ENCODE results near the gene USE1.

DNA sequence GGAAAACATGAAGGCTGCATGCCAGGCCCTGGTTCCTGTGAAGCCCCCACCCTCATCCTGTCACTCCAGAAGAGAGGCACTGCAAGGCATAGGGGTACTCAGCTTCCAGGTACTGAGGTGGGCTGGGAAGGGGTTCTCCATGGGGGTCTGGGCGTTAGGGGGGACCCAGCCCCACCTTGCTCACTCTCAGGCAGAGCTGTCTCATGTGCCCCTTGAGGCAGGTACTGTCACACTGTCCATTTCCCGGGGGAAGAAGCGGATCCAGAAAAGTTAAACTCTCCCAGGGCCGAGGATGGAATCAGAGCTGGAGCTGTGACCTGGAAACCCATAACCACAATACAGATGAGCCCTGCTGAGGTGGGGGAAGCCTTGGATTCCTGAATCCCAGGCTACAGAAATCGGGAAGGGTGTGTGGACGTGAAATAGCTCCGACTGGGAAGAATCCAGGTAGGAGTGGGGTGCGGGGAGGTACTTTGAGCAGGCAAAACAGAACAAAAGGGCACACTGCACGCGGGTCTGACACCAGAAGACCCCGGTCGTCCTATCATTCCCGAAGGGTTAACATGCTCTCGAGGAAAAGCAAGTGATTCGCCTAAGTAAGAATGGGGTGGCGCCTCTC lies 540 bp upstream of the USE1 start:
- TF ChIP-seq, protein P1, sequence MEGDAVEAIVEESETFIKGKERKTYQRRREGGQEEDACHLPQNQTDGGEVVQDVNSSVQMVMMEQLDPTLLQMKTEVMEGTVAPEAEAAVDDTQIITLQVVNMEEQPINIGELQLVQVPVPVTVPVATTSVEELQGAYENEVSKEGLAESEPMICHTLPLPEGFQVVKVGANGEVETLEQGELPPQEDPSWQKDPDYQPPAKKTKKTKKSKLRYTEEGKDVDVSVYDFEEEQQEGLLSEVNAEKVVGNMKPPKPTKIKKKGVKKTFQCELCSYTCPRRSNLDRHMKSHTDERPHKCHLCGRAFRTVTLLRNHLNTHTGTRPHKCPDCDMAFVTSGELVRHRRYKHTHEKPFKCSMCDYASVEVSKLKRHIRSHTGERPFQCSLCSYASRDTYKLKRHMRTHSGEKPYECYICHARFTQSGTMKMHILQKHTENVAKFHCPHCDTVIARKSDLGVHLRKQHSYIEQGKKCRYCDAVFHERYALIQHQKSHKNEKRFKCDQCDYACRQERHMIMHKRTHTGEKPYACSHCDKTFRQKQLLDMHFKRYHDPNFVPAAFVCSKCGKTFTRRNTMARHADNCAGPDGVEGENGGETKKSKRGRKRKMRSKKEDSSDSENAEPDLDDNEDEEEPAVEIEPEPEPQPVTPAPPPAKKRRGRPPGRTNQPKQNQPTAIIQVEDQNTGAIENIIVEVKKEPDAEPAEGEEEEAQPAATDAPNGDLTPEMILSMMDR (IDR thresholded peaks at IDR 0.05; ENCODE audit: insufficient read depth, low read length), result no peak
- no peak for TF ChIP-seq POLR2AphosphoS5 (IDR thresholded peaks at IDR 0.05; ENCODE audit: low read depth)
- TF ChIP-seq GABPA (IDR thresholded peaks at IDR 0.05; ENCODE audit: low read depth), result no peak
